Measurements from ENCODE around the gene HMX1.

Gene HMX1

DNA sequence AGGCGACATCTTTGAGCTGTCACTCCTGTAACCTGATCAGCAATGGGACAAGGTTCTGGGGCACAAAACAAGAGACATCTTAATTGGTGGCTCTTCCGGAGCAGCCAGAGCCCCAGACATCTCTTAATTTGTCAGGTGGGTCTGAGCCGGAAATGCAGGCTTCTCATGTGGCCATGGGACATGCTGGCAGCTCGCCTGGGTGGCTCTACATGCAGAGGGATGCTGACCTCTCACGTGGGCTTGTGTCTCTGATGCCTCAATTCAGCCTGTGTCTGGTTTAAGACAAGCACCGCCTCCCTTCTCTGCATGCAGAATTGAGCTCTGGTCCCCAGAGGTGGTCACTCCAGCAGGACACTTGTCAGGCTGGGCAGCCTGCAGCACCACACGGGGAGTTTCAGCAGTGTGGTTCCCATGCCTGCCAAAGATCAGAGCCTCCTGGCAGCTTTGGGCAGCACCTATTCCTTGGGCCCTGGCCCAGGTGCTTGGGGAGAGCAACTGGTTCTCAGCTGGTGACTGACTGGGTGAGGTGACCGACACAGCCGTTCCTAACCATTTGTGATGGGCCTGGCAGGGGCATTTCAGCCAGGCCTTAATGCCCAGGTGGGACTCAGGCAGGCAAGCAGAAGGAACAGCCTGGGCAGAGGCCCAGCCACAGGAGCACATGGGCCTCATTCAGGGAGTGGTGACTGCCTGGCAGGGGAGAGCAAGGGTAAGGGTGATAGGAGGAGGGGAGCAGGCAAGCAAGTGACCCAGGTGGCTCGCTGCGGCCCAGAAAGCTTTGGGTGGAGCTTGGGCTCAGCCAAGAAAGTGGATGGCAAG, 53.4 kb downstream of the HMX1 start:
- H3K4me3 ChIP-seq (ENCODE audit: low read length): no peak overlapping the region
- no peaks in the 10 kb centered on the region for H3K36me3 ChIP-seq (ENCODE audit: control insufficient read depth, insufficient read depth, low read length, severe bottlenecking)
- no peaks in the 10 kb centered on the region for H3K27me3 ChIP-seq (replicated peaks; ENCODE audit: control insufficient read depth, insufficient read depth, low read length)
- H3K4me1 ChIP-seq (ENCODE audit: control insufficient read depth, insufficient read depth, low read length): no peaks in the 10 kb centered on the region
- DNase-seq (ENCODE audit: low read depth): no peak
- no peak overlapping the region for H3K9ac ChIP-seq (ENCODE audit: low read length)
- H3K9me3 ChIP-seq (ENCODE audit: control insufficient read depth, low read length): no peaks in the 10 kb centered on the region

DNA sequence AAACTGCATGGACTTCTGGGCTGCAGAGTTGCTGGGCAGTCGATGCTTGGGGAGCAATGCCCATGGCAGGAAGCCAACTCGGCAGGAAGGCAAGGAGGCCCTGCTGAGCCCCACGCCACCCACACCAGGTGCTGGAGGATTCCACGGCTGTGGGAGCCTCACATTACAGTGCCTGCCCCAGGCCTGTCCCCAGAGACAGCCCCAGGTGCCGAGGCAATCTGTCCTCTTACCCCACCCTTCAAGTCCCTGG, 53.9 kb downstream of the HMX1 start:
- H3K9me3 ChIP-seq (ENCODE audit: control insufficient read depth, low read length): no peaks in the 10 kb centered on the region
- H3K27me3 ChIP-seq (replicated peaks; ENCODE audit: control insufficient read depth, insufficient read depth, low read length): no peaks in the 10 kb centered on the region
- H3K9ac ChIP-seq (ENCODE audit: low read length): no peak overlapping the region
- H3K36me3 ChIP-seq (ENCODE audit: control insufficient read depth, insufficient read depth, low read length, severe bottlenecking): no peaks in the 10 kb centered on the region
- no peak for DNase-seq (ENCODE audit: low read depth)
- H3K4me3 ChIP-seq (ENCODE audit: low read length): no peak overlapping the region
- no peaks in the 10 kb centered on the region for H3K4me1 ChIP-seq (ENCODE audit: control insufficient read depth, insufficient read depth, low read length)

DNA sequence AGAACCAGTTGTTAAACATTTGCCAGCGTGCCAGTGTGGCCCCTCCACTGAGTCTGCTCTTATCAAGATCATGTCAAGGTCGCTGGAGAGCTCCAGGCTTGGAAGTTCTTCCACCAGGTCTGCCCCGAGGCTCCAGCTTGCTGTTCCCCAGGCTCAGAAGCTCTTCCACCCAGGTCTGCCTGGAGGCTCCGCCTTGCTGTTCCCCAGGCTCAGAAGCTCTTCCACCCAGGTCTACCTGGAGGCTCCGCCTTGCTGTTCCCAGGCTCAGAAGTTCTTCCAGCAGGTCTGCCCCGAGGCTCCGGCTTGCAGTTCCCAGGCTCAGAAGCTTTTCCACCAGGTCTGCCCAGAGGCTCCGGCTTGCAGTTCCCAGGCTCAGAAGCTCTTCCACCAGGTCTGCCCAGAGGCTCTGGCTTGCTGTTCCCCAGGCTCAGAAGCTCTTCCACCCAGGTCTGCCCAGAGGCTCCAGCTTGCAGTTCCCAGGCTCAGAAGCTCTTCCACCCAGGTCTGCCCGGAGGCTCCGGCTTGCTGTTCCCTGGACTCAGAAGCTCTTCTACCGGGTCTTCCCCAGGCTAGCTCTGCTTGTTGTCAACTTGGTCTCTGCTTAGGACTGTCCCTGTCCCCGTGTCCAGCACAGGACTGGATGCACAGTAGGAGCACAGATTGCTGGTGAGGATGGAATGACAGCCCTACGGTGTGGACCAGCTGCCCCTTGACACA, 54.4 kb downstream of the HMX1 start:
- Histone ChIP-seq H3K36me3 (ENCODE audit: control insufficient read depth, insufficient read depth, low read length, severe bottlenecking) (no peaks in the 10 kb centered on the region), H3K27me3 (replicated peaks; ENCODE audit: control insufficient read depth, insufficient read depth, low read length) (no peaks in the 10 kb centered on the region), H3K4me1 (ENCODE audit: control insufficient read depth, insufficient read depth, low read length) (no peaks in the 10 kb centered on the region), H3K4me3 (ENCODE audit: low read length) (no peak overlapping the region), H3K9ac (ENCODE audit: low read length) (no peak overlapping the region), H3K9me3 (ENCODE audit: control insufficient read depth, low read length) (no peaks in the 10 kb centered on the region)
- DNase-seq (ENCODE audit: low read depth): no peak
